MCF 10A (cell line): ENCODE results near the gene MACF1. TPM values are rescaled to one million over a fixed set of nuclear protein-coding genes. Genes with fewer than 3 reads are reported as not detected.
A peak's percentile ranks its signal among the peaks of the same experiment; 100 is the strongest.

ENCODE experiments used
- BruUV-seq: library from RNA; stranded (reverse); fragments of 400-500 nt; replicated peaks from 2 replicates; lab custom pipeline; 2021; lab: Mats Ljungman, UMichigan
- CTCF ChIA-PET: fragments of 300-600 bp; sonication (Branson Sonifier 250); formaldehyde crosslinking; extraction: SDS; loops from one replicate; lab custom pipeline; 2021; ENCODE audit warnings: antibody characterized with exemption, inconsistent platforms; lab: Yijun Ruan, JAX
- POLR2A ChIA-PET: fragments of 300-600, 350-650 bp; sonication (Branson Sonifier 250); formaldehyde crosslinking; extraction: SDS; loops from one replicate; lab custom pipeline; 2020; ENCODE audit warnings: antibody characterized with exemption, inconsistent platforms; lab: Yijun Ruan, JAX
- DNase-seq: peaks from one replicate; pipeline ENCODE4 v3.0.0-alpha.2; 2018; ENCODE audit not compliant: unreplicated experiment
- H3K27ac Mint-ChIP-seq: one replicate; pipeline ENCODE4 v1.8.0; 2022; ENCODE audit warnings: mild to moderate bottlenecking, low read depth, mixed read lengths; ENCODE audit not compliant: unreplicated experiment
- H3K27me3 Mint-ChIP-seq: one replicate; pipeline ENCODE4 v1.8.0; 2022; ENCODE audit warnings: mixed read lengths; ENCODE audit not compliant: insufficient read depth, unreplicated experiment
- H3K36me3 Mint-ChIP-seq: one replicate; pipeline ENCODE4 v1.8.0; 2022; ENCODE audit warnings: mild to moderate bottlenecking, moderate library complexity, mixed read lengths; ENCODE audit not compliant: insufficient read depth, unreplicated experiment
- H3K4me1 Mint-ChIP-seq: one replicate; pipeline ENCODE4 v1.8.0; 2022; ENCODE audit warnings: mixed read lengths; ENCODE audit not compliant: insufficient read depth, unreplicated experiment
- H3K4me3 Mint-ChIP-seq: one replicate; pipeline ENCODE4 v1.8.0; 2022; ENCODE audit warnings: mild to moderate bottlenecking, moderate library complexity, mixed read lengths; ENCODE audit not compliant: unreplicated experiment
- H3K9me3 Mint-ChIP-seq: one replicate; pipeline ENCODE4 v1.8.0; 2022; ENCODE audit warnings: mixed read lengths; ENCODE audit not compliant: unreplicated experiment
- CTCF ChIP-seq: fragments of 200-600 bp; IDR thresholded peaks from one replicate; pipeline ENCODE4 v1.8.0; 2022; ENCODE audit warnings: antibody characterized with exemption, mild to moderate bottlenecking; ENCODE audit not compliant: unreplicated experiment
- intact Hi-C: fragments of 100-400 bp; cut with micrococcal nuclease; formaldehyde crosslinking; loops from 2 replicates; pipeline ENCODE4 v1.14.1; 2022
- total RNA-seq: library from RNA; stranded (reverse); gene quantifications from 2 replicates; pipeline ENCODE4 v1.2.3, GENCODE V29; 2022

MACF1 gene
- total RNA-seq, 1 experiment from 2014 or later: 188 TPM

- H3K4me1 Mint-ChIP-seq: peaks cover 53% of the 10 kb centered on the region
- intact Hi-C loops: loop anchor here (5.0 kb wide), 1 partner anchor 140 kb away; no protein-coding TSS in a partner anchor
- peak overlapping the region; percentile 83 for H3K4me3 Mint-ChIP-seq
- no peaks in the 10 kb centered on the region for H3K9me3 Mint-ChIP-seq
- CTCF ChIA-PET: interaction anchor here (0.6 to 1.2 kb wide), 4 partner anchors 13 to 306 kb away, joined by 3 to 5 read pairs (median 4); no protein-coding TSS in a partner anchor
- peak overlapping the region; percentile 71 for H3K27ac Mint-ChIP-seq
- TF ChIP-seq CTCF: no peak
- POLR2A ChIA-PET: interaction anchor here (1.0 to 8.1 kb wide), 3 partner anchors 8 to 309 kb away, joined by 3 to 98 read pairs (median 71); no protein-coding TSS in a partner anchor
- peaks cover 12% of the 10 kb centered on the region for H3K36me3 Mint-ChIP-seq
- no TSS peak for BruUV-seq
- H3K27me3 Mint-ChIP-seq: no peaks in the 10 kb centered on the region
- DNase-seq: no peak
Measured at GRCh38 chr1:39407510-39407895, 203.0 kb downstream of the MACF1 start.

- intact Hi-C loops: loop anchor here (5.0 kb wide), 1 partner anchor 141 kb away; no protein-coding TSS in a partner anchor
- no peak for TF ChIP-seq CTCF
- Mint-ChIP-seq H3K27ac (peak overlapping the region; percentile 71), H3K4me3 (peak overlapping the region; percentile 83), H3K4me1 (peaks cover 55% of the 10 kb centered on the region), H3K9me3 (no peaks in the 10 kb centered on the region), H3K36me3 (peaks cover 12% of the 10 kb centered on the region), H3K27me3 (no peaks in the 10 kb centered on the region)
- POLR2A ChIA-PET: interaction anchor here (1.0 to 8.1 kb wide), 6 partner anchors 8 to 309 kb away, joined by 3 to 98 read pairs (median 8); no protein-coding TSS in a partner anchor
- no peak for DNase-seq
- CTCF ChIA-PET: interaction anchor here (0.6 to 1.2 kb wide), 3 partner anchors 14 to 217 kb away, joined by 3 to 5 read pairs (median 3); no protein-coding TSS in a partner anchor
- BruUV-seq: no TSS peak
Measured at GRCh38 chr1:39407896-39408640, 203.6 kb downstream of the MACF1 start.

GRCh38 chr1:39408641-39409054 is 204.2 kb downstream of the MACF1 start:
- no TSS peak for BruUV-seq
- peak; percentile 93 for DNase-seq
- ChIA-PET CTCF (interaction anchor here (0.7 to 2.9 kb wide), 2 partner anchors 11 to 218 kb away, joined by 3 to 23 read pairs; no protein-coding TSS in a partner anchor), POLR2A (interaction anchor here (0.5 to 8.1 kb wide), 8 partner anchors 9 to 298 kb away, joined by 3 to 98 read pairs (median 4); no protein-coding TSS in a partner anchor)
- Mint-ChIP-seq H3K36me3 (peaks cover 12% of the 10 kb centered on the region), H3K4me1 (peaks cover 55% of the 10 kb centered on the region), H3K9me3 (no peaks in the 10 kb centered on the region), H3K4me3 (peak overlapping the region; percentile 83), H3K27me3 (no peaks in the 10 kb centered on the region), H3K27ac (peak overlapping the region; percentile 71)
- no peak for TF ChIP-seq CTCF
- intact Hi-C loops: loop anchor here (5.0 kb wide), 1 partner anchor 141 kb away; no protein-coding TSS in a partner anchor
